Kidney (tissue), 14 donors: ENCODE data around the gene VDR. TPM values are rescaled to one million over a fixed set of nuclear protein-coding genes. Genes with fewer than 3 reads are reported as not detected.

Source experiments
- DNase-seq, 5 donors: peaks; one replicate each; pipeline ENCODE4 v3.0.0-alpha.2; 2013 to 2020
- FAIRE-seq: peaks from 2 replicates; lab custom pipeline; 2012; peaks lifted over from hg19 to GRCh38; lab: Jason Lieb, UNC
- H3K27ac ChIP-seq, 2 donors: one replicate each; pipeline ENCODE4 v1.7.0; 2013; ENCODE audit warnings: low read depth in 2 of 2, low read length in 2 of 2, inconsistent platforms in 1 of 2
- H3K27me3 ChIP-seq: one replicate; pipeline ENCODE4 v1.7.1; 2013; ENCODE audit warnings: low read length, inconsistent platforms; ENCODE audit not compliant: control insufficient read depth, insufficient read depth
- H3K36me3 ChIP-seq, 3 donors: one replicate each; pipeline versions ENCODE4 v1.7.0 to v1.7.1; 2013; ENCODE audit warnings: low read length in 3 of 3, control low read depth in 1 of 3, inconsistent platforms in 1 of 3; ENCODE audit not compliant: insufficient read depth in 3 of 3, control insufficient read depth in 2 of 3
- H3K4me1 ChIP-seq, 3 donors: one replicate each; pipeline versions ENCODE4 v1.7.0 to v1.7.1; 2013; ENCODE audit warnings: low read length in 3 of 3, inconsistent platforms in 1 of 3, low read depth in 1 of 3; ENCODE audit not compliant: control insufficient read depth in 2 of 3, insufficient read depth in 2 of 3
- H3K4me3 ChIP-seq, 3 donors: one replicate each; pipeline versions ENCODE4 v1.7.0 to v1.8.1; 2013; ENCODE audit warnings: low read length in 3 of 3, control low read depth in 1 of 3, inconsistent platforms in 1 of 3
- H3K9ac ChIP-seq, 3 donors: one replicate each; pipeline versions ENCODE4 v1.7.0 to v1.7.1; 2013; ENCODE audit warnings: low read length in 3 of 3, control low read depth in 1 of 3, inconsistent platforms in 1 of 3
- H3K9me3 ChIP-seq, 3 donors: one replicate each; pipeline versions ENCODE4 v1.7.0 to v1.7.1; 2013; ENCODE audit warnings: low read length in 3 of 3, control low read depth in 1 of 3, inconsistent platforms in 1 of 3; ENCODE audit not compliant: control insufficient read depth in 2 of 3, insufficient read depth in 1 of 3
- CTCF ChIP-seq: IDR thresholded peaks from 3 replicates; pipeline ENCODE4 v1.5.1; 2012; ENCODE audit warnings: mild to moderate bottlenecking, moderate library complexity, borderline replicate concordance; ENCODE audit not compliant: insufficient read depth; ENCODE audit errors: extremely low read depth
- intact Hi-C: fragments of 100-400 bp; cut with DNase I; formaldehyde crosslinking; loops from one replicate; pipeline ENCODE4 v1.11.1; 2022
- polyA plus RNA-seq: library from polyadenylated mRNA; stranded (reverse); fragments of 350-450 nt; fragmentation: Illumina TruSeq; extraction: RNeasy Lipid Tissue Mini Kit (QIAGEN cat#74804); gene quantifications from one replicate; pipeline ENCODE4 v1.2.3, GENCODE V29; 2014; ENCODE audit warnings: low read depth, low replicate concordance; ENCODE audit not compliant: insufficient read depth
- total RNA-seq: library from RNA; stranded (reverse); fragmentation: NEBNext Ultra II Directional; extraction: Animal tissue kit (Norgen Biotek cat#: 25700); gene quantifications from one replicate; pipeline ENCODE4 v1.2.1, GENCODE V29; 2021
- donor health status: control.
- donor health status: control.
- donor health status: control.
- donor health status: control.
- donor health status: control.
- donor health status: DM: yes; HTN: yes; CAD: no.
- donor health status: Normal renal cell carcinoma (clear cell type).

VDR gene
- total and polyA plus RNA-seq, 2 donors from 2014 or later, result 14.8 to 19.1 TPM

GRCh38 chr12:47854531-47854930, 50.3 kb downstream of the VDR start:
- no peak for FAIRE-seq
- TF ChIP-seq CTCF, result no peak
- intact Hi-C loops, result no loop called here

DNA sequence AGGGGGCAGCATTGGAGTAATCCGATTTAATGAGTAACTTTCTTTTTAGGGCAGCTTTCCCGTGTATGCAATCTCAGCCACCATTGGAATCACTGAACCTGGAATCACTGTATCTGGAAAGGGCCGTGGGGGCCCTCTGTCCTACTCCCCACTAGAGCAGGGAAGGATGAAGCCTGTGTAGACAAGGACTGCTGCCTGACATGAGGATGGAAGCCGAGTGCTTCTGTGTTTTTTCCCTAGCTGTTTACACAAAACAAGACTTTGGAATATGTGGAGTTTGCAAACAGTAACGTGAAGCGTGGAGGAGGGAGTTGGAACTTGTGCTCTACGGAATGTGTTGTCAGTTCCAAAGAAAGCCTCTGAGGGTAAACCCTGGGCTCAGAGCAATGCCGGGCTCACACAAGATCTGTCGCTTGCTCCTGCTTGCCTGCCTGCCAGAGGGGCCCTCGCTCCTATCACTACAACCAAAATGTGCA, 52.7 kb downstream of the VDR start:
- intact Hi-C loops, result no loop called here
- Histone ChIP-seq H3K27me3 (no peaks in the 10 kb centered on the region), H3K4me3 (no peak overlapping the region), H3K27ac (no peak overlapping the region), H3K9ac (no peak overlapping the region), H3K36me3 (peaks cover 0 to 22% (median 5%) of the 10 kb centered on the region in 3 donors), H3K9me3 (no peaks in the 10 kb centered on the region), H3K4me1 (no peaks in the 10 kb centered on the region)
- FAIRE-seq, result no peak
- peak in 1 of 5 donors; percentile 62 for DNase-seq
- TF ChIP-seq CTCF, result no peak

More at GRCh38 chr12:47854531-47854930, 50.3 kb downstream of the VDR start:
- no peaks in the 10 kb centered on the region for H3K9me3 ChIP-seq
- H3K36me3 ChIP-seq, result peaks cover 0 to 21% (median 5%) of the 10 kb centered on the region in 3 donors
- H3K4me3 ChIP-seq, result no peak overlapping the region
- no peak overlapping the region for H3K9ac ChIP-seq
- H3K4me1 ChIP-seq, result peaks cover 0 to 3% (median 0%) of the 10 kb centered on the region in 3 donors
- no peaks in the 10 kb centered on the region for H3K27me3 ChIP-seq
- no peak for DNase-seq
- H3K27ac ChIP-seq, result no peak overlapping the region

DNA sequence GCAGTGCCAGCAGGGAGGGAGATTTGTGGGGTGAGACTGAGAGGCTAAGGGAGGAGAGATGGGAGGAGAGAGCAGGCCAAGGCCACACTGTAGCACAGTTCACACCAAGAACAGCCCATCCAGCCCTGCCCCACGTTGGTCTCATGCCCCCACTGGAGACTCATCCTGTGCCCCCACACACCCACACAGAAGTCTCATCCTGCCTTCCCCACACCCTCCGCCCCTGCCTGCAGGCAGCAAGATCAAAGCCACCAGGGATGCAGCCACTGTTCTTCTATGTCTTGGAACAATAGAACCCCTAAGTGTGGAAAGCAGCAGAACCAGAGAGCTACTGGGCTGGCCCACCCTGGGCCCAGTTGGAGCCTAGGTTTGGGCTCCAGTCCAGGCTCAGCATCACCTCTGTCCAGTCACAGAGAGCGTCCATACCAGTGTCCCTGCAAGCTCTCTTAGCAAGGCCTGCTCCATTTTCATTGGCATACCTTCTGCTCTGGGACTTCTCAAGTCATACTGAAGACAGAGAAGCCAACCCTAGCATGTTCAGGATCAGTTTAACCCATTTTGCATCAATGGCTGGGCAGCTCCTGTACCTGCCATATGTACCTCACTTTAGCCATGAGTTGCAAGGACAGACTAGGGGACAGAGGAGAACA, 53.4 kb downstream of the VDR start:
- TF ChIP-seq CTCF, result no peak
- intact Hi-C loops, result no loop called here
- no peak for FAIRE-seq

More for the DNA sequence above, 53.4 kb downstream of the VDR start:
- no peak for DNase-seq
- peaks cover 0 to 2% (median 0%) of the 10 kb centered on the region in 3 donors for H3K4me1 ChIP-seq
- H3K27me3 ChIP-seq, result no peaks in the 10 kb centered on the region
- H3K4me3 ChIP-seq, result no peak overlapping the region
- no peaks in the 10 kb centered on the region for H3K9me3 ChIP-seq
- H3K36me3 ChIP-seq, result peaks cover 0 to 22% (median 6%) of the 10 kb centered on the region in 3 donors
- H3K9ac ChIP-seq, result no peak overlapping the region
- no peak overlapping the region for H3K27ac ChIP-seq
